ENCODE measurements around the gene AMT. TPM values are rescaled to one million over a fixed set of nuclear protein-coding genes. Genes with fewer than 3 reads are reported as not detected.

The AMT gene, protein sequence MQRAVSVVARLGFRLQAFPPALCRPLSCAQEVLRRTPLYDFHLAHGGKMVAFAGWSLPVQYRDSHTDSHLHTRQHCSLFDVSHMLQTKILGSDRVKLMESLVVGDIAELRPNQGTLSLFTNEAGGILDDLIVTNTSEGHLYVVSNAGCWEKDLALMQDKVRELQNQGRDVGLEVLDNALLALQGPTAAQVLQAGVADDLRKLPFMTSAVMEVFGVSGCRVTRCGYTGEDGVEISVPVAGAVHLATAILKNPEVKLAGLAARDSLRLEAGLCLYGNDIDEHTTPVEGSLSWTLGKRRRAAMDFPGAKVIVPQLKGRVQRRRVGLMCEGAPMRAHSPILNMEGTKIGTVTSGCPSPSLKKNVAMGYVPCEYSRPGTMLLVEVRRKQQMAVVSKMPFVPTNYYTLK
- total RNA-seq = 0.34 and 1.6 TPM in 2 replicates

DNA sequence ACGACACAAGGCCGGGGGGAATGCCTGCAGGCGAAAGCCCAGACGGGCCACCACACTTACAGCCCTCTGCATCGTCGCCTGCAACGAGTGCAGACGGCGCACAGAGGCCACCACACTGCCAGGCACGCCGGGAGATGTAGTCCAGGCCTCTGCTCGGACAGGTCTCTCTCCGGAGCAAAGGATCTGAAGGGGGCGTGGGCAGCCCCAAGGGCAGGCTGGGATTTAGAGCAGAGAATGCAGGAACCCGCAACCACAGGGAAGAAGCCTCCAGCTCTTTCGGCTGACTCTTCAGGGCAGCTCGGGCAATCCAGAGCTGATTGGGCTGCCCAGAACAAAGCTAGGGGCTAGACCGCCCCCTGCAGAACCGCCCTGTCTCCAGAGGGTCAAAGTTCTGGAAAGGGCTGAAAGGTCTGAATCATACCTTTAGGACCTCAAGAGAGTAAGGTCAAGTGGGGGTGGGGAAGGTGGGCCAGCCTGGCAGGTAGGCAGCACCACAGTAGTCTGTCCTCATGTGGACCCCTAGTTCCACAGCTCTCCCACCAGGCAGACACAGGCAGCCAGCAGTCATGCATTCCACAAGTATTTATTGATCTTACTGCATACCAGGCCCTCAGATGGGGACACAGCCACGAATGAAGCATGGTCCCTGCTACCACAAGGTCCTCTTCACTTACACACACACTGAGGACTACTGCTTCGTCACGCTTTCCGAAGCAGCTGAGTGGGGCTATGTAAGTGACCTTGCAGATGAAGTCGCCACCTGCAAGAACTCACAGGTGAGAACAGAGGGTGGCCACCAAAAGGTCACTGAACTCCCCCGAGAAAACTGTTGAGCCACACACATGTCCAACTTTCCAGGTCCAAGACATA, at the start of gene AMT:
Gene AMT (minus strand): TSS at position 95 of the 870 bp plus-strand sequence. CDS start 23 bp downstream, at position 72.

DNA sequence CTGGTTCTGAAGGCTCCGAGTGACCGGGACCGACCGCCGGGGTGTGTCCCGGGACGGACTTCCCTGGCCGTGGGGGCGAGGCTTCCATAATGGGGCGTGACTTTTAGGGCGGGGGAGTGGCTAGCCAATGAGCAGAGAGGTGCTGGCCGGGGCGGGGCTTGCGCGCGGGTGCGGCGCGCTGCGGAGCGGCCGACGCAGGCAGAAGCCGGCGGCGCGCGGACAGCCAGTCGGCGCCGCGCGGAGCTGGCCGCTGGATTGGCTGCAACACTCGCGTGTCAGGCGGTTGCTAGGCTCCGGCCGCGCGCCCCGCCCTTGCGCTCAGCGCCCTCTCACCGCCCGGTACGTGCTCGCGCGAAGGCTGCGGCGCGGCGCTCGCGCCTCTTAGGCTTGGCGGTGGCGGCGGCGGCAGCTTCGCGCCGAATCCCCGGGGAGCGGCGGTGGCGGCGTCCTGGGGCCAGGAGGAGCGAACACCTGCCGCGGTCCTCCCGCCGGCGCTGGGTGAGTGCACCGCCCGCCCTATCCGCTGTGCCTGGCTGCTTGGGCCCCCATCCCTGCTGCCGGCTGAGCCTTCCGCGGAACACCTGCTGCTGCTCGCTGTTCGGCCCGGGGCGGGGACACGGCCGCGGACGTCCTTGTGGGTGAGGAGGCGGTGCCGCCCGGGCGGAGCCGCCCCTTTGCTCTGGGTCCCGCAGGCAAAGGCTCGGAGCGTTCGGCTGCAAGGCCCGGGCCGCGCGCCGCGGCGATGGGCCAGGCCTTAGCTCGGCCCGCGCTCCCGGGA, 47.9 kb upstream of the AMT start, which contains the start of gene DAG1:
Gene DAG1 (plus strand): TSS at position 332 of the 778 bp plus-strand sequence. CDS start 40,268 bp downstream, outside the sequence.

DNA sequence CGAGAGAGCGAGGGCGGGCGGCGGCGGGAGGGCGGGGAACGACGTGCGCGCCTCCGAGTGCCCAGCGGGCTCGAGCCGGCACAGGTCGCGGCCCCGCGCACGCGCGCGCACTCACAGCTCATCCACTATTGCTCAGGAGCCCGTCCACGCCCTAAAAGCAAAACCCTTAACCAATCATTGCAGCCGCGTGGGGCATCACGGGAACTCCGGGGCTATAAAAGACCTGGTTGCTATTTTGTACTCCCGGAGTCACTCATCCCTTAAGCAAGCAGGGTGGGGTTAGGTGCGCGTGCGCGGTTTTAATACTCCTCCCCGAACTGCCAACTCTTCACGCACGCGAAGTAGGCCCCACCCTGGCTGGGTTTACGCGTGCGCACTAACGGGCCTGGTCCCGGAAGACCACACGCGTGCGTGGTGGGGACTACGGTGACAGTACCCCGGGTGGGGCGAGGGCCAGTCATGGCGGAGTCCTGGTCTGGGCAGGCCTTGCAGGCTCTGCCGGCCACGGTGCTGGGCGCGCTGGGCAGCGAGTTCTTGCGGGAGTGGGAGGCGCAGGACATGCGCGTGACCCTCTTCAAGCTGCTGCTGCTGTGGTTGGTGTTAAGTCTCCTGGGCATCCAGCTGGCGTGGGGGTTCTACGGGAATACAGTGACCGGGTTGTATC, 10.2 kb downstream of the AMT start, which contains the start of the genes RHOA and TCTA:
Gene RHOA (minus strand): TSS at position 9 of the 664 bp plus-strand sequence. CDS start 36,387 bp downstream, outside the sequence.
Gene TCTA (plus strand): TSS at position 456 of the 664 bp plus-strand sequence. CDS start 4 bp downstream, at position 460.

Other genes starting within 250 kb of the AMT start
- gene C3orf62, start 145.2 kb downstream of the AMT start, total RNA-seq = 1.7 and 4.8 TPM in 2 replicates
- 20.5 and 40.5 TPM in 2 replicates for gene USP4, start 82.4 kb downstream of the AMT start, total RNA-seq
- gene GPX1, start 64.1 kb downstream of the AMT start, total RNA-seq = 266 and 358 TPM in 2 replicates
- gene RHOA, start 10.5 kb downstream of the AMT start, total RNA-seq = 259 and 334 TPM in 2 replicates
- gene TCTA, start 10.1 kb downstream of the AMT start, total RNA-seq = 6.8 and 14.3 TPM in 2 replicates
- 1.7 and 5.9 TPM in 2 replicates for gene NICN1, start 6.9 kb upstream of the AMT start, total RNA-seq
- 32.8 and 71.6 TPM in 2 replicates for gene DAG1, start 47.8 kb upstream of the AMT start, total RNA-seq
- under 0.01 and 0.07 TPM in 2 replicates for gene BSN, start 132.0 kb upstream of the AMT start, total RNA-seq